Duodenal mucosa (tissue), 2 donors: Measurements from ENCODE around the gene PAGE2.
"Not testable (repeated sequence)": the region's sequence is repeated elsewhere in the genome, so short reads cannot be mapped to it uniquely, and the experiment has no call there.

Source experiments
- H3K27ac ChIP-seq: one replicate; pipeline ENCODE4 v1.7.0; 2013; ENCODE audit warnings: low read depth, low read length
- H3K27me3 ChIP-seq, 2 donors: one replicate each; pipeline ENCODE4 v1.7.0; 2013; ENCODE audit warnings: low read length in 2 of 2, control low read depth in 1 of 2; ENCODE audit not compliant: insufficient read depth in 2 of 2, control insufficient read depth in 1 of 2
- H3K36me3 ChIP-seq, 2 donors: one replicate each; pipeline ENCODE4 v1.7.0; 2013; ENCODE audit warnings: low read length in 2 of 2, control low read depth in 1 of 2; ENCODE audit not compliant: insufficient read depth in 2 of 2, control insufficient read depth in 1 of 2
- H3K4me1 ChIP-seq, 2 donors: one replicate each; pipeline ENCODE4 v1.7.0; 2013; ENCODE audit warnings: low read length in 2 of 2, control low read depth in 1 of 2; ENCODE audit not compliant: insufficient read depth in 2 of 2, control insufficient read depth in 1 of 2
- H3K4me3 ChIP-seq, 2 donors: one replicate each; pipeline ENCODE4 v1.7.0; 2013; ENCODE audit warnings: low read length in 2 of 2, low read depth in 1 of 2
- H3K9ac ChIP-seq, 2 donors: one replicate each; pipeline ENCODE4 v1.7.0; 2013; ENCODE audit warnings: low read length in 2 of 2, low read depth in 1 of 2
- H3K9me3 ChIP-seq, 2 donors: one replicate each; pipeline ENCODE4 v1.7.0; 2013; ENCODE audit warnings: low read length in 2 of 2, control low read depth in 1 of 2; ENCODE audit not compliant: control insufficient read depth in 1 of 2

The PAGE2 gene

DNA sequence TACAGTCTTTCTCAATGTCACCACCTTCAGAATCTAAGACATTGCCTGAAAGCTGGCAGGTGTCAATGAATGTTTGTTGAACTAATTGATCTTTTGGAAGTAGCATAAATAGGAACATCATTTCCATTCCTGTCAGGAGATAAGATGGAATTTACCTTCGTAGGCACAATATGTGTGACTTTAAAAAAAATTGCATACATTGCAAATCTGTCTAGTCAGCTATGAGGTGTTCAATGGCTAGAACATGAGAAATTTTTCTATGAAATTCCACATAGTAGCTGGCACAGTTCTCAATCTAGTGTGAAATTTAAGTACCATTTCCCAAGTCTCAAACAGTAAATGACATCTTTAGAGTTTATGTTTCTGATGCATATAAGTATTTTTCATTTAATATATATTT is 10.3 kb downstream of the PAGE2 start:
- no peaks in the 10 kb centered on the region for H3K9me3 ChIP-seq
- no peak overlapping the region for H3K9ac ChIP-seq
- H3K36me3 ChIP-seq: no peaks in the 10 kb centered on the region
- no peak overlapping the region for H3K27ac ChIP-seq
- no peak overlapping the region for H3K4me3 ChIP-seq
- H3K4me1 ChIP-seq: no peaks in the 10 kb centered on the region
- no peaks in the 10 kb centered on the region for H3K27me3 ChIP-seq

DNA sequence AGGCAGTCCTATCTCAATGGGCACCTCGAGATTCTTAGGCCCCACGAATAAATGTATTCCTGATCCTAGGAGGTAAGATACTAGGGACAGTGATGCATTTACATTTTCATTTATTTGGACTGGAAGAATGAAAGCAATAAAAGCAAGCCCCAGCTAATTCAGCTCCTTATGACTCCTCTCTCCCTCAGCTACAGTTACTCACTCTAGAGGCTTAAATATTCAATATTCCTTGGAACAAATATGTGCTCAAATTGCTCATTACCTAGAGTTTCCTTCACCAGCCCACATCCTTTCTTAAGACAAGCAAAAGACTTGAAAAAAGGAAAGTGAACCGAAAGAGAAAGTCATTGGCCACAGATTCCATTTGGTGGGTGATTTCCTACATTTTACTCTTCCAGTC is 13.9 kb downstream of the PAGE2 start:
- H3K4me1 ChIP-seq: no peaks in the 10 kb centered on the region
- H3K9ac ChIP-seq: no peak overlapping the region
- no peaks in the 10 kb centered on the region for H3K36me3 ChIP-seq
- H3K9me3 ChIP-seq: no peaks in the 10 kb centered on the region
- H3K4me3 ChIP-seq: no peak overlapping the region
- no peaks in the 10 kb centered on the region for H3K27me3 ChIP-seq
- H3K27ac ChIP-seq: no peak overlapping the region

DNA sequence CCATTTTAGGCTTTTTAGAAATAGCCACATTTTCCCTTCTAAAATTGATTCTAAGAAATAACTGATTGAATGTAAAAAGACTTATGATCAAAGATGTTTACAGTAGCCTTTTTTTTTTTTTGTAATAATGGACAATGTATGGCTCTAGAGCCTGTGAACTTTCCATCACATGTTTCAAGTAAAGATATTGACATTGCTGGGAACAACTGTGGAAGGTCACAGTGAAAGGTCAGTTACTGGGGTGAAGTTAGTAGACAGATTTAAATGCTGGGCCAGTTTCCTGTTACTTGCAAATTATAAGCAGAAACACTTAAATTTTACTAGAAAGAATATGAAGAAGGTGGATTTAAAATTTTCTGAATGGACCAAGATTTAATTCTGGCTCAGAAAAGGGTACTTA is 18.4 kb downstream of the PAGE2 start:
- Histone ChIP-seq H3K27ac (no peak overlapping the region), H3K9me3 (no peaks in the 10 kb centered on the region), H3K9ac (no peak overlapping the region), H3K4me3 (no peak overlapping the region), H3K27me3 (no peaks in the 10 kb centered on the region), H3K36me3 (no peaks in the 10 kb centered on the region), H3K4me1 (no peaks in the 10 kb centered on the region)

DNA sequence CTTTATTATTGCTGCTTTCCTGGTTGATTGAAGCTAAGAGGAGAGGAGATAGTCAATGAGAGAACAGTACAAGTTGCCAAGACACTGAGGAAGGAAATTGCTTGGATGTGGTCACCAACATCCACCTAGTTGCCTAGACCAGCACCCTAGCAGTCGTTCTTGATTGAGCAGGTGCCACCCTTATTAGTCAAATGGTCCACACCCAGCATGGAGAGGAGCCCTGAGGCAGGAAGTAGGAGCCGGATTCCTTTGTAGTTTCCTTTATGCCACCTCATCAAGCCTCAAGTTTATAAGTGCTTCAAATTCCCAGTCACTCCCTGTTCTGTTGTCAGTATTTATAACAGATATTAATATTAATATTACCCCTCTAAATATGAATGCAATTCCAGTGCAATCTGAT is 19.1 kb downstream of the PAGE2 start:
- no peak overlapping the region for H3K4me3 ChIP-seq
- H3K36me3 ChIP-seq: no peaks in the 10 kb centered on the region
- no peaks in the 10 kb centered on the region for H3K27me3 ChIP-seq
- H3K9me3 ChIP-seq: no peaks in the 10 kb centered on the region
- no peak overlapping the region for H3K27ac ChIP-seq
- no peaks in the 10 kb centered on the region for H3K4me1 ChIP-seq
- H3K9ac ChIP-seq: no peak overlapping the region

DNA sequence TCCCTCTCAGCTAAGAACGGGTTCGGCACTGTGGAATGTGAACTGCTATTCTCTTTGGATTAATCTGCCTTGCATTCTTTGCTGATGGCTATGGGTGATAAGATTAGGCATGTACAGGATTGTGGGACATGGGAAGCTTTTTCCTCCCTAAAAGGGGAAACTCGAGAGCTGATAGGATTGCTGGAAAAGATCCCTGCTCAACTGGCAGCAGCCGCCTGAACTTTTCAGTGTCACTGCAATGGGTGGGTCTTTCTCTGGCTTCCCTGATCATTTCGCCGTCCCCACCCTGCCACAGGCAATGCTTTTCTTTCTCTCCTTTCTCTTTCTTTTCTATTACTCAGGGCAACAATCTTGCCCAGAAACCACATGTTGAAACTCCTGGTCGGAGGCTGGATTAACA is 20.5 kb downstream of the PAGE2 start:
- no peaks in the 10 kb centered on the region for H3K36me3 ChIP-seq
- no peaks in the 10 kb centered on the region for H3K9me3 ChIP-seq
- H3K4me1 ChIP-seq: no peaks in the 10 kb centered on the region
- no peak overlapping the region for H3K4me3 ChIP-seq
- H3K27me3 ChIP-seq: no peaks in the 10 kb centered on the region
- H3K9ac ChIP-seq: no peak overlapping the region
- no peak overlapping the region for H3K27ac ChIP-seq

DNA sequence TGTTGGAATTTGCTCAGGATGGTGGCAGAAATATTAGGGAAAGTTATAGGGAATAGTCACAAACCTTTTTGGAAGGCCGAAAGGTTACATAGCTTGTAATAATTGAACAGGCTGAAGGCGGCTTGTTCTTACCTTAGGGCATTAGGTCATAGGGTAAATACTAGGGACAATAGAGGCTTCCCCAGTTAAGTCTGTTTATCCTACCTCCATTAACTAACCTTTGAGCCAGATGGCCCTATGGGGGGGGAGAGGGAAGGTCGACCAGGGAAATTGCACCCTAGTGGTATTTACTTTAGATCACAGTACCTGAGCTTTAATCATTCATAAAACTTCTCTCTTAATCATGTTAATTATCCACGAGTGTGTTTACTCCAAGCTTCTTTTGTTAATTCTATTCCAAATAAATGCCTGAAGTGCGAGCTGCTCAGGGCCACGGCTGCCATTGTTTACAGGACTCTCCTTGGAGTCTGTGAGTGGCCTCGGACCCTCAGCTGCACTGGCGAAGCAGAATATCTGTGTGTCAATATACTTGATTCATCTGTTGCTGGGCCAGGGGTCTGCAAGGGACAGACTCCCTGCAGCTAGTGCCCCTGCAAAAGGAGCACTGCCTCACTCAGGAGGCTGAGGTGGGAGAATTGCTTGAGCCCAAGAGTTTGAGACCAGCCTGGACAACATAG is 22.9 kb downstream of the PAGE2 start:
- no peaks in the 10 kb centered on the region for H3K27me3 ChIP-seq
- H3K36me3 ChIP-seq: no peaks in the 10 kb centered on the region
- H3K27ac ChIP-seq: no peak overlapping the region
- H3K9ac ChIP-seq: no peak overlapping the region
- no peak overlapping the region for H3K4me3 ChIP-seq
- H3K9me3 ChIP-seq: no peaks in the 10 kb centered on the region
- H3K4me1 ChIP-seq: no peaks in the 10 kb centered on the region

DNA sequence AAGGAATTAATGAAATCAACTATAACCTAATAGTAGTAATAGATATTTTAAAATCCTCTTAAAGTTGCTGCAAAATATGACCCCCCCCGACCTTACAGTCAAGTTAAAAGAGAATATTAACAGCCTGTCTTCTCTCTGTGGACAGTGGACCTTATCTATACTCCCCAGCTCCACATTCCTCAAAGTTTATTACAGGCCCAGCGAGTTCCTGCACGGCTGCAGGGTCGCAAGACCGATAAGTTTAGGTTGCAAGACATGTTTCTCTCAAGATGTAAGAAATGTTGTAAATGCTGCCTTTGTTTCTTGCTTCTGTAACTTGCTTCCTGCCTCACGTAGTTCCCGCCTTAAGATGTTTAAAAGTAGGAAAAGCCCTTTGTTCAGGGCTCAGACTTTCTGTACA is 27.8 kb downstream of the PAGE2 start:
- H3K27ac ChIP-seq, H3K4me3 ChIP-seq, H3K9ac ChIP-seq, H3K36me3 ChIP-seq, H3K4me1 ChIP-seq, H3K27me3 ChIP-seq, H3K9me3 ChIP-seq: not testable (repeated sequence)

DNA sequence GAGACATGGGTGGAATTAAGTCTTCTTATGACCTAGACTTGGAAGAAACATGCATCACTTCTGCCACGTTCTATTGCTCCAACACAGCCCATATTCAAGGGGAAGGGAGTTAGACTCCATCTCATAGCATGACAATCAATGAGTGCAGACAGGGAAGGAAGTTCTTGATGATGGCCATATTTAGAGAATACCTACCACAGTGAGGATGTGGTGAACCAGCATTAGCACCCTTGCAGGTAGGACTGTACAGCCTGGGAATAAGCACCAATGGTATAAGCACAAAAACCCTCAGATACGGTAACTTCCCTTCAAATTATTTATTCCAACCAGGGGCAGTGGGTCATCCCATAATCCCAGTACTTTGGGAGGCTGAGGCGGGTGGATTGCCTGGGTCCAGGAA is 29.8 kb downstream of the PAGE2 start:
- Histone ChIP-seq H3K4me3 (no peak overlapping the region), H3K4me1 (no peaks in the 10 kb centered on the region), H3K9me3 (no peaks in the 10 kb centered on the region), H3K9ac (no peak overlapping the region), H3K27me3 (no peaks in the 10 kb centered on the region), H3K36me3 (no peaks in the 10 kb centered on the region), H3K27ac (no peak overlapping the region)

DNA sequence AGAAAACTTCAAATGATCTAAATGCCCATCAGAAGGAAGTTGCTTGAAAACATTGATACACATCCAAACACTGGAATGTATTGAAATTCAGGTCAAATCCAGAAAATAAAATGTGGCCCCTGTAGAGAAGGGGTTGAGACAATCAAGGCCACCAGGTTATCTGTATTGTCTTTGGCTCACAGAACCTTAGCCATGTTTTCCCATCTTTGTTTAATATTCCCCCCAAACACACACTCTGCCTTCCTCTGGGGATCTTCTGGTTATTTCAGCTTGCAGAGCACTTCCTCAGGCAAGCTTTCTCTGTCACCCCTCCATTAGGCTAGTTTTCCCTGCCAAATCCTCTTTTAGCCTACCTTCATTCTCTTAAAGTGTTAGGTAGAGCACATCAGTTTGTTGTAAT is 30.5 kb downstream of the PAGE2 start:
- no peak overlapping the region for H3K27ac ChIP-seq
- H3K4me3 ChIP-seq: no peak overlapping the region
- H3K9ac ChIP-seq: no peak overlapping the region
- no peaks in the 10 kb centered on the region for H3K9me3 ChIP-seq
- H3K4me1 ChIP-seq: peaks cover 0 to 2% of the 10 kb centered on the region in 2 donors
- no peaks in the 10 kb centered on the region for H3K36me3 ChIP-seq
- no peaks in the 10 kb centered on the region for H3K27me3 ChIP-seq

DNA sequence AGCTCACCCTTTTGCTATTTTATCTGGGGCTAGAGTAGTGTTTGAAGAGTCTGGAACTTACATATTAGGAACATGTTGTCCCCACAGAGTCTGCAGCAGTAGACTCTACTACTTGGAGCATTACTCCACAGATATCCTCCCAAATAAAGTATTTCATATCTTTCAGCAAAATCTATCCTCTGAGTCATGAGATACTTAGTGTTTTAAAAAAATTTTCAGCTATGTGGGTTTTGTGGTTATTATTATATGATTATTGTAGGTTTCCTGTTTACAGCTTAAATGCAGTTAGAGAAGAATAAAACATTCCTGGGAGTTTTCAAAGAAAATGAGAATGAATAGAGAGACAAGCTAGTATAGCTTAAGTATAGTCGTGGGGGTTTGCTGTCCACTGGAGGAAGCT is 30.9 kb downstream of the PAGE2 start:
- Histone ChIP-seq H3K9ac (no peak overlapping the region), H3K27me3 (no peaks in the 10 kb centered on the region), H3K4me1 (peaks cover 0 to 5% of the 10 kb centered on the region in 2 donors), H3K27ac (no peak overlapping the region), H3K4me3 (no peak overlapping the region), H3K36me3 (no peaks in the 10 kb centered on the region), H3K9me3 (no peaks in the 10 kb centered on the region)
